Activated CD8-positive, alpha-beta T cell treated with anti-CD3 and anti-CD28 coated beads, Interleukin-2, amount 10 ng/mL, durations not matched to agents 7 days and 5 days (primary cell): Measurements from ENCODE around the gene EWSR1. TPM values are rescaled to one million over a fixed set of nuclear protein-coding genes. Genes with fewer than 3 reads are reported as not detected.

Experiments
- ATAC-seq: fragments of 150-1000 bp; cut with Tn5 transposase; one replicate; pipeline ENCODE4 v1.10.0; 2021; ENCODE audit warnings: moderate library complexity
- CTCF ChIA-PET: fragments of 350-600 bp; sonication (Branson Sonifier 250); formaldehyde crosslinking; loops from one replicate; lab custom pipeline; 2021; ENCODE audit warnings: antibody characterized with exemption; lab: Charles Lee
- POLR2A ChIA-PET: fragments of 350-600 bp; sonication (Branson Sonifier 250); formaldehyde crosslinking; loops from one replicate; lab custom pipeline; 2021; ENCODE audit warnings: antibody characterized with exemption; lab: Charles Lee
- DNase-seq: peaks from one replicate; pipeline ENCODE4 v3.0.0-alpha.2; 2020
- H3K27ac Mint-ChIP-seq: one replicate; pipeline ENCODE4 v1.8.0; 2021; ENCODE audit warnings: mild to moderate bottlenecking, mixed read lengths
- H3K27me3 Mint-ChIP-seq: one replicate; pipeline ENCODE4 v1.8.0; 2021; ENCODE audit warnings: low read depth, mixed read lengths
- H3K36me3 Mint-ChIP-seq: one replicate; pipeline ENCODE4 v1.8.0; 2021; ENCODE audit warnings: low read depth, mixed read lengths
- H3K4me1 Mint-ChIP-seq: one replicate; pipeline ENCODE4 v1.8.0; 2021; ENCODE audit warnings: low read depth, mixed read lengths
- H3K4me3 Mint-ChIP-seq: one replicate; pipeline ENCODE4 v1.8.0; 2021; ENCODE audit warnings: mild to moderate bottlenecking, mixed read lengths
- H3K9me3 Mint-ChIP-seq: one replicate; pipeline ENCODE4 v1.8.0; 2022; ENCODE audit warnings: mixed read lengths; ENCODE audit not compliant: insufficient read depth
- microRNA-seq: library from miRNA; unstranded; fragments of <30 nt; microRNA quantifications from one replicate; pipeline ENCODE4 v1.2.0, GENCODE V29; 2022
- total RNA-seq, 2 experiments: library from RNA; stranded (reverse); gene quantifications; one replicate each; pipeline ENCODE4 v1.2.3, GENCODE V29; 2021

The EWSR1 gene
- total RNA-seq, 2 experiments from 2014 or later: 323 to 326 TPM

DNA sequence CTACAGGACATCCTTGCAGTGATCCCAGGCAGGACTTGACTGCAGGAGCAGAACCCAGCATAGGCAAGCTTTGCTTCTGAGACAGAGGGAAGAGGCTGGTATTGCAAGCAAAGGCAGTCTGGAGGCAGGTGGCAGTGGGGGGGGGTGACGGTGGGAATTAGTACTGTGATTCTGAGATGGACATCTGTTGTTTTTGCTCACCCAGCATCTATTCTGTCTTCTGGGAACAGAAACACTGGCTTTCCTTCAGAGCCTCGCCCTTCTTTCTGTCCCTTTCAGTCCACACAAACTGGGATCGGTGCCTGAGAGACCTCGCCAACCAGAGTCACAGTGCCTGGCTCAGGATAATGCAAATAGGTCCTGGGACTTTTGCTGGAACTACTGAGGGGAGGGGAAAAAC, 78.6 kb downstream of the EWSR1 start:
- no peak overlapping the region for H3K4me3 Mint-ChIP-seq
- peaks cover 63% of the 10 kb centered on the region for H3K36me3 Mint-ChIP-seq
- H3K27me3 Mint-ChIP-seq: no peaks in the 10 kb centered on the region
- CTCF ChIA-PET: interaction anchor here (1.4 kb wide), 1 partner anchor 34 kb away, joined by 3 read pairs; no protein-coding TSS in a partner anchor
- H3K4me1 Mint-ChIP-seq: no peaks in the 10 kb centered on the region
- POLR2A ChIA-PET: no interaction called here
- ATAC-seq: no peak
- no peak overlapping the region for H3K27ac Mint-ChIP-seq
- DNase-seq: no peak
- no peaks in the 10 kb centered on the region for H3K9me3 Mint-ChIP-seq

GRCh38 chr22:29348041-29348440, 80.0 kb downstream of the EWSR1 start:
- Mint-ChIP-seq H3K4me3 (no peak overlapping the region), H3K4me1 (no peaks in the 10 kb centered on the region), H3K9me3 (no peaks in the 10 kb centered on the region), H3K27ac (no peak overlapping the region), H3K36me3 (peaks cover 56% of the 10 kb centered on the region), H3K27me3 (no peaks in the 10 kb centered on the region)
- ATAC-seq (no peak), DNase-seq (no peak)
- POLR2A ChIA-PET: no interaction called here
- CTCF ChIA-PET: no interaction called here

- Mint-ChIP-seq H3K27ac (no peak overlapping the region), H3K4me3 (no peak overlapping the region), H3K36me3 (peaks cover 59% of the 10 kb centered on the region), H3K27me3 (no peaks in the 10 kb centered on the region), H3K9me3 (no peaks in the 10 kb centered on the region), H3K4me1 (no peaks in the 10 kb centered on the region)
- ChIA-PET CTCF (no interaction called here), POLR2A (no interaction called here)
- DNase-seq: no peak
- ATAC-seq: no peak
These were observed 80.9 kb downstream of the EWSR1 start for GRCh38 chr22:29348956-29349355.

Small RNAs within 50 kb of the gene (microRNA-seq; reads per million reads assigned to microRNA genes)
- 54.0 reads per million, percentile 50 among the genes with 10 or more reads in this experiment for gene MIR3653

Other genes with a start within 250 kb of the EWSR1 start
- not detected for gene C22orf31, start 206.4 kb upstream of the EWSR1 start, total RNA-seq
- under 1 TPM in 1 of 2 experiments, not detected in 1; 0.16 TPM for gene KREMEN1, start 195.2 kb upstream of the EWSR1 start, total RNA-seq
- gene EMID1, start 62.4 kb upstream of the EWSR1 start, total RNA-seq: not detected
- 10 to 100 TPM; 30.0 to 34.7 TPM for gene RHBDD3, start 287 bp upstream of the EWSR1 start, total RNA-seq
- 10 to 100 TPM; 10.9 to 11.4 TPM for gene GAS2L1, start 38.4 kb downstream of the EWSR1 start, total RNA-seq
- 1 to 10 TPM; 1.4 to 1.6 TPM for gene RASL10A, start 47.4 kb downstream of the EWSR1 start, total RNA-seq
- 10 to 100 TPM; 77.7 to 84.7 TPM for gene AP1B1, start 120.3 kb downstream of the EWSR1 start, total RNA-seq
- not detected for gene RFPL1, start 170.3 kb downstream of the EWSR1 start, total RNA-seq
- gene NEFH, start 211.9 kb downstream of the EWSR1 start, total RNA-seq: 1 to 10 TPM; 4.2 to 4.7 TPM